Esophagus muscularis mucosa (tissue), 4 donors: ENCODE results near the gene USP4. TPM values are rescaled to one million over a fixed set of nuclear protein-coding genes. Genes with fewer than 3 reads are reported as not detected.
A peak's percentile ranks its signal among the peaks of the same experiment; 100 is the strongest.

ENCODE experiments used
- DNase-seq: peaks from one replicate; pipeline ENCODE4 v3.0.0-alpha.2; 2017; ENCODE audit errors: extremely low spot score
- H3K27ac ChIP-seq, 4 donors: fragments of 200-600 bp; sonication (generic); replicated peaks in 1 of 4; 1 replicate in 3 of 4; 2 replicates in 1 of 4; pipeline ENCODE4 v1.5.1; 2016 to 2019; ENCODE audit warnings: mild to moderate bottlenecking in 1 of 4
- H3K27me3 ChIP-seq, 4 donors: fragments of 200-600 bp; sonication (generic); one replicate each; pipeline versions ENCODE4 v1.5.1 to v1.6.0; 2016 to 2019
- H3K36me3 ChIP-seq, 4 donors: fragments of 200-600 bp; sonication (generic); one replicate each; pipeline ENCODE4 v1.5.1; 2016 to 2019
- H3K4me1 ChIP-seq, 4 donors: fragments of 200-600 bp; sonication (generic); one replicate each; pipeline ENCODE4 v1.5.1; 2016 to 2019
- H3K4me3 ChIP-seq, 4 donors: fragments of 200-600 bp; sonication (generic); 1 replicate in 2 of 4; 2 replicates in 2 of 4; pipeline ENCODE4 v1.5.1; 2016 to 2019; ENCODE audit warnings: mild to moderate bottlenecking in 4 of 4, moderate library complexity in 1 of 4
- H3K9me3 ChIP-seq, 4 donors: fragments of 200-600 bp; sonication (generic); 1 replicate in 3 of 4; 2 replicates in 1 of 4; pipeline ENCODE4 v1.5.1; 2016 to 2019
- EP300 ChIP-seq: sonication (generic); formaldehyde crosslinking; IDR thresholded peaks from one replicate; pipeline ENCODE4 v1.6.1; 2017; ENCODE audit warnings: antibody characterized with exemption
- POLR2A ChIP-seq: fragments of 450-650 bp; IDR thresholded peaks from one replicate; pipeline ENCODE4 v1.6.1; 2017; ENCODE audit warnings: antibody characterized with exemption, moderate library complexity, mild to moderate bottlenecking, low read depth
- POLR2AphosphoS5 ChIP-seq, 2 donors: sonication (generic); formaldehyde crosslinking; IDR thresholded peaks; one replicate each; pipeline ENCODE4 v1.6.1; 2017; ENCODE audit warnings: antibody characterized with exemption in 2 of 2
- WGBS: methylation state at CpG from one replicate; pipeline ENCODE4 v1.1.5; 2018; 5-methylcytosine and 5-hydroxymethylcytosine counted together
- intact Hi-C: fragments of 100-400 bp; cut with DNase I; formaldehyde crosslinking; loops from one replicate; pipeline ENCODE4 v1.15.1; 2023
- total RNA-seq, 4 donors: library from RNA; depleted of rRNA; stranded (reverse); fragments of >200 nt; gene quantifications; one replicate each; pipeline versions ENCODE4 v1.1.0 to v1.2.1, GENCODE V29; 2016
- TF ChIP-seq, protein P1 (sequence below), 3 experiments: fragments of 200-600 bp in 2 of 3; fragments of 450-650 bp in 1 of 3; sonication (generic) in 2 of 3; IDR thresholded peaks; one replicate each; pipeline ENCODE4 v1.5.1; 2017 to 2019; ENCODE audit warnings: antibody characterized with exemption in 3 of 3, mild to moderate bottlenecking in 2 of 3, moderate library complexity in 1 of 3

The USP4 gene
- total RNA-seq, 4 donors from 2014 or later, result 17.9 to 35.7 (median 24.3) TPM

DNA sequence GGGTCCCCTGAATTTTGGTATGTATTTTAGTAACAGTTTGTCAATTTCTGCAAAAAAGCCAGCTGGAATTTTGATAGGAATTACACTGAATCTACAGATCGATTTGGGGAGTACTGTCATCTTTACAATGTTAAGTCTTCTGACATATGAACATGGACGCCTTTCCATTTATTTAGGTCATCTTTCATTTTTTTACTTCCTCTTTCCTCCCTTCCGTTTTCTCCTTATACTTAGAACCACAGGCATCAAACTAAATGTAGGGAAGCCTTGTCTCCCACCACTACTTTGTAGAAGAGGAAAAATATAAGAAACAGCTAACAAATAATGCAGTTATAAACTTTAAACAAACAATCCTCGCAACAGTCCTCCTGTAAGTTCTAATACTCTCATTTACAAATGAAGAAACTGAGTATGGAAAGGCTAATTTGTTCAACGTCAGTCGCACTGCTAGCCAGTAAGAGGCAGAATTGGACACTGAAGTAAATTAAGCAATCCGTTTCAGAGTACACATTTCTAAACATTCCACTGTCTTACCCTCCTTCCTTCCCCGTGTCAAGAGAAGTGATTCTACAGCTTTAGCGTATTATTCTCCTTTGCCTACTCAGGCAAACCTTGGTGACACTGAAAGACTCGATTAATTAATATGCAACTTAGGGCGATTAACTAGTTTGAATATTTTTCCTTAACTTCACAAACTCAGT is 46.4 kb upstream of the USP4 start:
- H3K27me3 ChIP-seq, result no peaks in the 10 kb centered on the region
- H3K36me3 ChIP-seq, result no peaks in the 10 kb centered on the region
- H3K4me3 ChIP-seq, result no peak overlapping the region
- DNase-seq, result no peak
- H3K4me1 ChIP-seq, result peaks cover 29 to 92% (median 80%) of the 10 kb centered on the region in 4 donors
- H3K27ac ChIP-seq, result peak overlapping the region in 1 of 4 donors; percentile 33
- 74% methylated on average over 11 of the region's 11 CpGs for WGBS
- no peak for TF ChIP-seq EP300
- TF ChIP-seq, protein P1, sequence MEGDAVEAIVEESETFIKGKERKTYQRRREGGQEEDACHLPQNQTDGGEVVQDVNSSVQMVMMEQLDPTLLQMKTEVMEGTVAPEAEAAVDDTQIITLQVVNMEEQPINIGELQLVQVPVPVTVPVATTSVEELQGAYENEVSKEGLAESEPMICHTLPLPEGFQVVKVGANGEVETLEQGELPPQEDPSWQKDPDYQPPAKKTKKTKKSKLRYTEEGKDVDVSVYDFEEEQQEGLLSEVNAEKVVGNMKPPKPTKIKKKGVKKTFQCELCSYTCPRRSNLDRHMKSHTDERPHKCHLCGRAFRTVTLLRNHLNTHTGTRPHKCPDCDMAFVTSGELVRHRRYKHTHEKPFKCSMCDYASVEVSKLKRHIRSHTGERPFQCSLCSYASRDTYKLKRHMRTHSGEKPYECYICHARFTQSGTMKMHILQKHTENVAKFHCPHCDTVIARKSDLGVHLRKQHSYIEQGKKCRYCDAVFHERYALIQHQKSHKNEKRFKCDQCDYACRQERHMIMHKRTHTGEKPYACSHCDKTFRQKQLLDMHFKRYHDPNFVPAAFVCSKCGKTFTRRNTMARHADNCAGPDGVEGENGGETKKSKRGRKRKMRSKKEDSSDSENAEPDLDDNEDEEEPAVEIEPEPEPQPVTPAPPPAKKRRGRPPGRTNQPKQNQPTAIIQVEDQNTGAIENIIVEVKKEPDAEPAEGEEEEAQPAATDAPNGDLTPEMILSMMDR (IDR thresholded peaks at IDR 0.05), result no peak
- no peak for TF ChIP-seq POLR2AphosphoS5 (IDR thresholded peaks at IDR 0.05)
- no peak for TF ChIP-seq POLR2A
- intact Hi-C loops, result no loop called here
- no peaks in the 10 kb centered on the region for H3K9me3 ChIP-seq

- Histone ChIP-seq H3K4me3 (no peak overlapping the region), H3K36me3 (no peaks in the 10 kb centered on the region), H3K9me3 (no peaks in the 10 kb centered on the region), H3K27ac (no peak overlapping the region), H3K27me3 (no peaks in the 10 kb centered on the region), H3K4me1 (peaks cover 23 to 90% (median 75%) of the 10 kb centered on the region in 4 donors)
- 94% methylated on average over 1 of the region's 1 CpG for WGBS
- DNase-seq, result no peak
- TF ChIP-seq POLR2AphosphoS5 (IDR thresholded peaks at IDR 0.05) (no peak), EP300 (no peak), POLR2A (no peak)
- TF ChIP-seq, protein P1 (IDR thresholded peaks at IDR 0.05), result no peak
- intact Hi-C loops, result no loop called here
These were observed 45.8 kb upstream of the USP4 start for GRCh38 chr3:49385617-49386016.

- H3K27me3 ChIP-seq, result no peaks in the 10 kb centered on the region
- intact Hi-C loops, result no loop called here
- H3K9me3 ChIP-seq, result no peaks in the 10 kb centered on the region
- H3K27ac ChIP-seq, result no peak overlapping the region
- no peak for DNase-seq
- H3K36me3 ChIP-seq, result no peaks in the 10 kb centered on the region
- H3K4me3 ChIP-seq, result no peak overlapping the region
- H3K4me1 ChIP-seq, result peaks cover 14 to 87% (median 74%) of the 10 kb centered on the region in 4 donors
- WGBS, result 73% methylated on average over 5 of the region's 5 CpGs
- TF ChIP-seq POLR2A (no peak), POLR2AphosphoS5 (IDR thresholded peaks at IDR 0.05) (no peak), EP300 (no peak)
- TF ChIP-seq, protein P1 (IDR thresholded peaks at IDR 0.05), result no peak
These were observed 43.5 kb upstream of the USP4 start for GRCh38 chr3:49383387-49383786.

GRCh38 chr3:49378249-49378895 is 38.5 kb upstream of the USP4 start:
- H3K4me3 ChIP-seq, result no peak overlapping the region
- no peak for DNase-seq
- TF ChIP-seq EP300 (no peak), POLR2A (no peak), POLR2AphosphoS5 (IDR thresholded peaks at IDR 0.05) (no peak)
- TF ChIP-seq, protein P1 (IDR thresholded peaks at IDR 0.05), result no peak
- peaks cover 5 to 59% (median 46%) of the 10 kb centered on the region in 4 donors for H3K4me1 ChIP-seq
- H3K27me3 ChIP-seq, result no peaks in the 10 kb centered on the region
- H3K27ac ChIP-seq, result no peak overlapping the region
- H3K9me3 ChIP-seq, result no peaks in the 10 kb centered on the region
- 82% methylated on average over 11 of the region's 11 CpGs for WGBS
- H3K36me3 ChIP-seq, result peaks cover 11 to 23% (median 21%) of the 10 kb centered on the region in 4 donors
- intact Hi-C loops, result no loop called here
